Measurements from ENCODE around the gene CHRM4.

DNA sequence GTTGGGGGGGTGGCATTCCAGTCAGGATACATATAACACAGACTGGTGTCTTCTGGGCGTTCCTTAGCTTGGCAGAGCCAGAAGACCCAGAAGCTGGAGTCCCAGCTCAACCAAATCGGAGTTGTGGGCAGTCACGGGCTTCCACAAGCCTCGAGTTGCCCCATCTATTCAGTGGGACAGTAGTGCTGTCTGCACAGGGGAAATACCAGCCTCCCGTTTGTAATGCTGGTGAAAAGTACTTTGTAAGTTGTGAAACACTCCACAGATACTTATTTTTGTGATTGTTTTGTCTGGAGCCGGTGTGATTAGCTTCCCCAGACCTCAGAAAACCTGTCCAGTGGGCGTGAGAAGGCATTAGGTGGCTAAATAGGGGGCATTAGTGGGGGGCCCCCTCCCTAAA is 30.7 kb downstream of the CHRM4 start:
- TF ChIP-seq, protein P1, sequence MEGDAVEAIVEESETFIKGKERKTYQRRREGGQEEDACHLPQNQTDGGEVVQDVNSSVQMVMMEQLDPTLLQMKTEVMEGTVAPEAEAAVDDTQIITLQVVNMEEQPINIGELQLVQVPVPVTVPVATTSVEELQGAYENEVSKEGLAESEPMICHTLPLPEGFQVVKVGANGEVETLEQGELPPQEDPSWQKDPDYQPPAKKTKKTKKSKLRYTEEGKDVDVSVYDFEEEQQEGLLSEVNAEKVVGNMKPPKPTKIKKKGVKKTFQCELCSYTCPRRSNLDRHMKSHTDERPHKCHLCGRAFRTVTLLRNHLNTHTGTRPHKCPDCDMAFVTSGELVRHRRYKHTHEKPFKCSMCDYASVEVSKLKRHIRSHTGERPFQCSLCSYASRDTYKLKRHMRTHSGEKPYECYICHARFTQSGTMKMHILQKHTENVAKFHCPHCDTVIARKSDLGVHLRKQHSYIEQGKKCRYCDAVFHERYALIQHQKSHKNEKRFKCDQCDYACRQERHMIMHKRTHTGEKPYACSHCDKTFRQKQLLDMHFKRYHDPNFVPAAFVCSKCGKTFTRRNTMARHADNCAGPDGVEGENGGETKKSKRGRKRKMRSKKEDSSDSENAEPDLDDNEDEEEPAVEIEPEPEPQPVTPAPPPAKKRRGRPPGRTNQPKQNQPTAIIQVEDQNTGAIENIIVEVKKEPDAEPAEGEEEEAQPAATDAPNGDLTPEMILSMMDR (IDR thresholded peaks at IDR 0.05; ENCODE audit: insufficient read depth, low read length, poor library complexity, severe bottlenecking), result no peak
- no peak for TF ChIP-seq EZH2phosphoT487 (conservative IDR thresholded peaks at IDR 0.05; ENCODE audit: low read length)

Measured in SU-DHL-6 (cell line).